Inflammatory macrophage treated with lipopolysaccharide for 1 hour (primary cell): ENCODE data around the gene RPL15.
A peak's percentile ranks its signal among the peaks of the same experiment; 100 is the strongest.

ENCODE experiments used
- DNase-seq, 2 donors: peaks; one replicate each; pipeline ENCODE4 v3.0.0-alpha.2; 2020 to 2022

Gene RPL15

DNA sequence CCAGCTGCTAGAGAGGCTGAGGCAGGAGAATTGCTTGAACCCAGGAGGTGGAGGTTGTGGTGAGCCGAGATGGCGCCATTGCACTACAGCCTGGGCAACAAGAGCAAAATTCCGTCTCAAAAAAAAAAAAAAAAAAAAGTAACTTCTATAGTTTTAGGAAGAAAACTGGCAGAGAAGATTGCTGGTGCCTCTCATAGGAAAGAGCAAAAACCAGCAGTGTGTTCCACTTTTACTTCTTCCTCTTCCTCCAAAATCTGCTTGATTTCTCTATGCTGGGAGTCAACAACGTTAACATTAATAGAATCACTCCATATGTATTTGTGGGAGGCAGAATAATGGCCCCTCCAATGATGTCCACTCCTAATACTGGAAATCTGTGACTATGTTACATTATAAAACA, 15.6 kb downstream of the RPL15 start:
- DNase-seq: peak; percentile 29 to 35

DNA sequence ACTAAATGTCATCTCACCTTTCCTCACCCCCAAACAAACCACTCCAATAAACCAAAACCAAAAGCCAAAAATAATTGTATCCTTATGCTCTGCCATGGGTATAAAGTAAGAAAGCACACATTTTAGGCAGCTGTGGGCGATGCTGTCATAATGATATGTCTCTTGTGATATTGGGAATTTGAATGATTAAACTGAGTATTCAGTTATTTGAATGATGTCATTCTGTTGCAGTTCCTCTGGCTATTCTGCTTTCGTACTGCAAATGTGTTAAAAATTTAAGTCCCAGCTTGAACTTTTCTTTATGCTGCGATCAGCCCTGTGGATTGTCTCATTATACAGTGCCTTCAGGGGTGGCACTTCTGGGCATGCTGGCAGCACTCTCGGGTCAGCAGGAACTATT, 17.3 kb downstream of the RPL15 start:
- DNase-seq: no peak

DNA sequence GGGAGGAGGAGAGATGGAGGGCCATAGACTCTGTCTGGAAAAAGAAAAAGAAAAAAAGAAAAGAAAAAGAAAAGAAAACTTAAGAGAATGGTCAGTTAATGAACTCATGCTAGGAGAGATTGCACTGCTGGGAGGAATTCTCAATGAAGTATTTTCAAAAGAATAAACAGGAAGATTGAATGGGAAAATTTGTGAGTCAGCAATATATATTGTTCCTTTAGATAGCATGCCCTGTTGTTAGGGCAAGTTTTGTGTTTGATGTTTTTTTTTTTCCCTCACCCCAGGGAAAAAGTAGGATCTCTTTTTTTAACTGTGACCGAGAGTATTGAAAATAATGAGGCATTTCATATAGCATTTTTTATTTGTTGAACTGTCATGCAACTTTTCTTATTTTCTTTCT, 20.4 kb downstream of the RPL15 start:
- DNase-seq: no peak

DNA sequence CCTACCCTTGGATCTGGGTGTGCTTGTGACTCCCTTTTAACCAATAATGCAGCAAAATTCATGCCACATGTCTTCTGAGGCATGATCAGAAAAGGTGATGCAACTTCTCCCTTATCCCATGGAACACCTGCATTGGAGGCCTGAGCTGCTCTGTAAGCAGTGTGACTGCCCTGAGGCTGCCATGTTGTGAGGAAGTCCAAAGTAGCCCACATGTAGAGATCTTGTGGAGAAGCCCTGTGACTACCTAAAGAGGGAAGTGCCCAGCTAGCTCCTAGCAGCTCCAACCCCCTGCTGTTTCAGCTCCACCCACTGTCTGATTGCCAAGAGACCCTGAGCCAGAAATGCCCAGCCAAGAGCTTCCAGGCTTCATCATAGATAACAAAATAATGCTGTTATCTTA, 21.8 kb downstream of the RPL15 start:
- DNase-seq: no peak

DNA sequence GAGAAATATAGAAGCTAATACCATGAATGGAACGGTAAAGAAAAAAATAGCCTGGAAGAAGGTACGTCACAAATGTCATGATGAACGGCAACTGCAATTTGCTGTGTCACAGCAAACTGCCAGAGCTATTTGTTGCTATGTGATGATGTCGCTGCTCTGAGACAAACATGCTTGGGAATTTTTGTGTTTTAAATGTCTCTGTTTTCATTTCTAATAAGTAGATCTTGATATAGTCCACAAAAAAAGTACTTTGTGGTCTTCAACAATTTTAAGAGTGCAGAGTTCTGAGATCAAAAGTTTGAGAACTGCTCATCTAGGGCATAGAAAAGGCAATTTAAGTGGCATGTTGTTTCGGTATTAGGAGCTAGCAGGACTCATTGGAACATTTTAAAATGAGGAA, 23.8 kb downstream of the RPL15 start:
- peak in 1 of 2 donors; percentile 11 for DNase-seq

- DNase-seq: no peak
These were observed 24.5 kb downstream of the RPL15 start for GRCh38 chr3:23941440-23941839.

- no peak for DNase-seq
These were observed 25.6 kb downstream of the RPL15 start for GRCh38 chr3:23942546-23942945.

DNA sequence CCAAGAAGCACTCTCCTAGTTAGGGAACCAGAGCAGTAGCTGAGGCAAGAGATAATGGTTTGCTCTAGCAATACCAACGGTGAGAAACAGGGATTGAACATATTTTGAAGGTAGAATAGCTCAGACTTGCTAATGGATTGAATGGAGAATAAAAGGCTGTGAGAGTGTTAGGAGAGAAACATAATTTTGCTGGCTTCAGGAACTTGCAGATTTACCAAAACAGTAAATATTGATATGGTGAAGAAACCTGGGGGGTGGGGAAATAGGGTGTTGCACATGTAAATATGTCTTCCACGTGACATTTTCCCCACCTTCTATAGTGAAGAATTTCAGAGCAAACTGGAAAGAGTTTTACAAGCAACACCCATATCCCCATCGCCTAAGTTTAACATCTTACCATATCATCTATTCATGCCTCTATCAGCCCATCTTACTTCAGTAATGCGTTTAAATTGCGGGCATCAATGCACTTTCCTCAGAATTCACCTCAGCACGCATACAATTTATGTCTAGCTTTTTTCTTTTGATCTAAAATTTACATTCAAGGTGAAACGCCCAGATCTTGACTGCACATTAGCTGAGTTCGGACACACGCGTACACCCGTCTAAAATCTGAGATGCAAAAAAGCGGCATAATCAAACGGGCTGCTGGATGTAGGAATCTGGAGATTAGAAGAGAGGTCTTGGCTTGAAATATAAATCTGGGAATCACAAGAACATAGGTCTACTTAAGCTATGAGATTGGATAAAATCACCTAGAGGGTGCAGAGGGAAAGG, 27.3 kb downstream of the RPL15 start:
- no peak for DNase-seq

- DNase-seq: peak; percentile 73 to 78
These were observed 28.1 kb downstream of the RPL15 start, which contains the start of gene NR1D2 for GRCh38 chr3:23944861-23945662. Gene NR1D2, plus strand, starts transcription at chr3:23945286. Its CDS starts 293 bp downstream, at chr3:23945579.

DNA sequence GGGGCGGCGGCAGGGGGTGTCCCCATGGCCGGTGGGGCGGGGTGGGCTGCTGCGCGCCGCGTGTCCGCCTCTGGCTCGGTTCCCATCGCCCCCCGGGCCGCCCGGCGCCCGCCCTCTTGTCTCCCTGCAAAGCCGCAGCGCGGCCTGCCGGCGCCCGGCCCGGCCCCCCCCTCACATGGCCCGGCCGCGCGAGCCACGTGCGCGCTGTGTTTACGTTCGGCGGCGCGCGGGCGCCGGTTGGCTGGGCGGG, 28.7 kb downstream of the RPL15 start:
- DNase-seq: no peak

DNA sequence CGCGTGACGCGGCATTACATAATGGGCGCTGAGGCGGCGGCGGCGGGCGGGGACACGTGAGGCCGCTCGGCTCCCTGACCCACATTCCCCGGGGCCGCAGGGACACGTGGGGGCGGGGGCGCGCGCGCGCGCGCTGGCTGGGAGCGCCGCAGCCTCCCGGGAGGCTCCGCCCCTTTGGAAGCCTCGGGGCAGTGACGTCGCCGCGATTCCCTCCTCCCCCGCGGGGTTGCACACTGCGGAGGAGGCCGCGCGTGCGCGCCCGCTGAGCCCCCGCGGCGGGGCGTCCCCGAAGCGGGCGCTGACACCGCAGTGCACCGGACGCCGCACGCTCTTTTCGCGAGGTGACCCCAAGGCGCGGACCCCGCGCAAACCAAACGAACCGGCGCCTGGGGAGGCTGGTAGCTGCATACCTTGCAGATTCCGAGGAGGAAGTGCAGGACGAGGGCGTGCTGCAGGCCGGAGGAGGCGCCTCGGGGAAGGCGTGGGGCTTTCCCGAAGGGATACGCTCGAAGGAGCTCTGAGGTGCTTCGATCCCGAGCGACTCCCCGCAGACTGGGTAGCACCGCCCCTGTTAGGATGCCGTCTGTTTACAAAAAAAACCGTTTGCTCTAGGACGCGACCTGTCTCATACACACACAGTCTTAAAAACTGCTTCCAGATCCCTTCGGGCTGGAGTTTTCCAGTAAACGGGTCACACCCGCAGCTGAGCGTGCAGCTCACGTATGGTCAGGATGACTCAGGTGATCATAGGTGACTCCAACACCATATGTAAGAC, 29.2 kb downstream of the RPL15 start:
- DNase-seq: peak; percentile 94 to 98

DNA sequence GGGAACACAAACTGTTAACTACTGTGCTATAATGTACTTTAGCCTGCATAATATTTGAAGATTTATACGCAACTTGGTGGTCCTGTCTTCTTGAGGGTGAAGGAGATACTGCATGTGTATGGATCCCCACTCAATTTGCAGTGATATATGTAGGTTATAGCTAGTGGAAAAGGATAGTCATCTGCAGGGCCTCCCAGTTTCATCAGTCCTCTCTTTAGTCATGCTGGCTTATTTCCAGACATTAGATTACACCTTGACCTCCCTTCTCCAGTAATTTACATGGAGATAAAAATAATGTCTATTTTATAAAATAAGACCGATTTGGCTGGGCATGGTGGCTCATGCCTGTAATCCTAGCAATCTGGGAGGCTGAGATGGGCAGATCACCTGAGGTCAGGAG, 31.8 kb downstream of the RPL15 start:
- DNase-seq: no peak

- no peak for DNase-seq
These were observed 32.9 kb downstream of the RPL15 start for GRCh38 chr3:23949784-23950183.

- peak; percentile 38 to 41 for DNase-seq
These were observed 33.4 kb downstream of the RPL15 start for GRCh38 chr3:23950293-23950692.

- no peak for DNase-seq
These were observed 35.7 kb downstream of the RPL15 start for GRCh38 chr3:23952646-23953045.

DNA sequence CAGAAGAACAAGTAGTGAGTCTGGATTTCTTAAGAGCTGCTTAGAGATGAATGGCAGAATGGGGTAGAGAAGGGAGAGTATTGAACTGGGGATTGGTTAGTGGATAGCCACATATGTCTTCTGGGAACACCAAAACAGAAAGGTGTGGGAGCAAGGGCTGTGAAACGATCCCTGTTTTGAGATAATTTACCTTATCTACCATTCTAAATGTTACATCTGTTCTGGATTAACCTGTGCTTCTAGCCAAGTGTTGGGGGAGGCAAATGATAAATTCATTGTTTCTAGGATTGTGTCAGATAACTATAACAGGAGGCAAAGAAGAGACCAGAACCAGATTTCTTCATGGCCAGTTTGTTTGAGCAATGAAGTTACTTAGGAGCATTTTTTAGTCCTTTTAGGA, 36.6 kb downstream of the RPL15 start:
- no peak for DNase-seq

DNA sequence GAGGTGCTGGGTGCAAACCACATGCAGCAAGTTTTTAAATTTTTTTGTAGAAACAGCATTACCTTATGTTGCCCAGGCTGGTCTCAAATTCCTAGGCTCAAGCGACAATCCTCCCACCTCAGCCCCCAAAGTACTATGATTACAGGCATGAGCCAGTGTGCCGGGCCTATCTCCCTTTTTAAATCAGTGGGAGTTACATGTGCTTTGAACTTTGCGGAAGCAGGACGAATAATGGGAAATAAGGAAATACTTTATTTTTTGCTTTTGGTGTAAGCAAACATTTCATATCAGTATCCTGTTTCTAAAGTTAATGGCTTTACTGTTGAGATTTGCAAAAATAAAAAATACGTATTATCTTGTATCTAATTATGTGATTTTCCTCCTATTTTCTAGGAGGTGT, 37.2 kb downstream of the RPL15 start:
- DNase-seq: no peak

- DNase-seq: no peak
These were observed 39.8 kb downstream of the RPL15 start for GRCh38 chr3:23956701-23957100.

GRCh38 chr3:23959135-23959900, 42.4 kb downstream of the RPL15 start:
- DNase-seq: no peak

- DNase-seq: no peak
These were observed 43.7 kb downstream of the RPL15 start for GRCh38 chr3:23960649-23961048.

DNA sequence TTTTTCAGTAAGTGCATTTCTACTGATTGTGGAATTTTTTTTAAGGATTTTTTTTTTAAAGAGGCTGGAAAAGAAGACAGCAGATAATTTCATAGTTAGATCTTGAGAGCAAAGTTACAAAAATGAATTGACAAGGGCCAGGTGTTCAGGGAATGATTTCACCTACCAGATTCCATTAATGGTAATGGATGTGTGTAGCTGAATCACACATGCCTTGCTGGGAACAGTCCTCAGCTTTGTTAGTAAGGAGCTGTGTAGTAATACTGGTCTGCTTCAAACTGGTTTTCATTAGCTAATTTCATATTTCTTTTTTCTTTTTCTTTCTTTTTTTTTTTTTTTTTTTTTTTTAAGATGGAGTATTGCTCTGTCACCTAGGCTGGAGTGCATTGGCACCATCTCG, 44.1 kb downstream of the RPL15 start:
- DNase-seq: no peak

- DNase-seq: no peak
These were observed 45.0 kb downstream of the RPL15 start for GRCh38 chr3:23961913-23962312.
